GM21576 (cell line): ENCODE measurements around the gene FGFBP3.

Experiments used
- ATAC-seq: cut with Tn5 transposase; IDR thresholded peaks from one replicate; pipeline ENCODE4 v1.9.1; 2021; ENCODE audit warnings: mild to moderate bottlenecking, moderate library complexity; ENCODE audit not compliant: unreplicated experiment

FGFBP3 gene

DNA sequence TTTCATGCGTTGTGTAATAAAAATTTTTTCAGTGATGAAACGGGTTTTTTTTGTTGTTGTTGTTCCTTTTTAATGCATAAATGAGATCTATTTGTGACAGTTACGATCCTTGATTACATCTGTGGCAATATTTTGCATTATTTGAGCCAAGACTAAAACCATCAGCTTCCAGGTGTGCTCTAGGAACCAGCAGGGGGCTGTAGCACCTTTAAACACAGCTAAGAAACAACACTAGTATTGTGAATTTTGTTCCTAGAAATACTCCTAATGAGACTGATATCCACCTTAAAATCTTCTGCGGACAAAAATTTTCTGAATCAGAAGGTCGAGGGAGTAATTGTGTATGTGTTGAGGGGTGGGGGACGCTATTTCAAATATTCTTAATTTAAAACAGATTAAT is 52.6 kb downstream of the FGFBP3 start:
- no peak for ATAC-seq
